Activated T-cell treated with anti-CD3 and anti-CD28 coated beads, Interleukin-2, amount 50 U/mL, for 72 hours (primary cell): Measurements from ENCODE around the gene BAAT. TPM values are rescaled to one million over a fixed set of nuclear protein-coding genes. Genes with fewer than 3 reads are reported as not detected.

Source experiments
- ATAC-seq, 2 donors: fragments of 150-1000 bp; cut with Tn5 transposase; replicated peaks in 1 of 2; 2 replicates each; pipeline ENCODE4 v1.10.0; 2021; ENCODE audit warnings: moderate library complexity in 2 of 2, mild to moderate bottlenecking in 1 of 2
- DNase-seq, 2 donors: peaks; one replicate each; pipeline ENCODE4 v3.0.0; 2021 to 2022; ENCODE audit warnings: mixed read lengths in 1 of 2
- H3K27ac Mint-ChIP-seq: one replicate; pipeline ENCODE4 v1.8.0; 2022; ENCODE audit warnings: mild to moderate bottlenecking, moderate library complexity, mixed read lengths
- H3K27me3 Mint-ChIP-seq: one replicate; pipeline ENCODE4 v1.8.0; 2022; ENCODE audit warnings: low read depth, mixed read lengths
- H3K36me3 Mint-ChIP-seq, 2 donors: one replicate each; pipeline ENCODE4 v1.8.0; 2022; ENCODE audit warnings: mixed read lengths in 2 of 2, mild to moderate bottlenecking in 1 of 2; ENCODE audit not compliant: insufficient read depth in 2 of 2
- H3K4me1 Mint-ChIP-seq: one replicate; pipeline ENCODE4 v1.8.0; 2022; ENCODE audit warnings: low read depth, mixed read lengths
- H3K4me3 Mint-ChIP-seq, 2 donors: one replicate each; pipeline ENCODE4 v1.8.0; 2022; ENCODE audit warnings: mild to moderate bottlenecking in 2 of 2, mixed read lengths in 2 of 2, moderate library complexity in 2 of 2
- H3K9me3 Mint-ChIP-seq, 2 donors: one replicate each; pipeline ENCODE4 v1.8.0; 2022; ENCODE audit warnings: mixed read lengths in 2 of 2
- total RNA-seq, 2 donors: library from RNA; stranded (reverse); gene quantifications; one replicate each; pipeline ENCODE4 v1.2.3, GENCODE V29; 2022

BAAT gene
- total RNA-seq, 2 donors from 2014 or later: 0.19 to 0.24 TPM

DNA sequence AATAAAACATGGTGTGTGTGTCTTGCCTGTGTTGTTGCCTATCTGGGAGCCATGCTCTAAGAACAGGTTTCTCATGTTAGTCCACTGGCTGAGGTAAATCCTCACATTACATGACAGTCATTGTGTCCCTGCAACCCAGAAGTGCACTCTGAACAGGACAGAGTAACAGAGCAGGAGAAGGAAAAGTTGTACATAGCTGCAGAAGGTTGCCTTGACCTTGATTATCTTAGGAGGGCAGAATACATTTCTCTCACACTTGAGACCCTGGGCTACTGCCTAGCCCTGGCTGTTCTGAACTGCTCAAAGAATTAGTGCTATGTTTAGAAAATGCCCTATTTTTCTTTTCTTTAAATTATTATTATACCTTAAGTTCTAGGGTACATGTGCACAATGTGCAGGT lies 30.8 kb upstream of the BAAT start:
- peaks cover 27 to 39% of the 10 kb centered on the region in 2 donors for H3K9me3 Mint-ChIP-seq

DNA sequence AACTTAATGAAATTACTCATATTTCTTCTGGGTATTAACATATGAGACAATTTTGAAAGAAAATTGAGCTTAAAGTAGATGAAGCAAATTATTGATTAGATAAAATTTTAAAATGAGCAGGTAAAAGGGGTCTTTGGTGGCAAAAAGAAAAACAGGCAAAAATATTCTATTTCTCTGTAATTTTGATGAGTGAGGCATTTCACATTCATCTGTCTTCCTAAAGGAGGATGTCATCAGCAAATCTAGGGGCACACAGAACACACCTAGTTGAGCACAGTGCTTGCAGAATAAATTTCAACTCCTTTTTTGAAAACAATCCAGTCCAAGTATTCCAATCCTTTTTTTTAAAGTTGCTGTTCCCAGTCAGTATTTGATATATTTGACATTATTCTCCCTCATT lies 30.0 kb upstream of the BAAT start:
- H3K27me3 Mint-ChIP-seq: no peaks in the 10 kb centered on the region
- no peak overlapping the region for H3K27ac Mint-ChIP-seq
- ATAC-seq (no peak), DNase-seq (no peak)
- peaks cover 36 to 44% of the 10 kb centered on the region in 2 donors for H3K36me3 Mint-ChIP-seq
- H3K4me3 Mint-ChIP-seq: no peak overlapping the region
- H3K9me3 Mint-ChIP-seq: peaks cover 27 to 39% of the 10 kb centered on the region in 2 donors
- peaks cover 6% of the 10 kb centered on the region for H3K4me1 Mint-ChIP-seq

More for the DNA sequence above, 30.8 kb upstream of the BAAT start:
- peaks cover 6% of the 10 kb centered on the region for H3K4me1 Mint-ChIP-seq
- no peak overlapping the region for H3K27ac Mint-ChIP-seq
- H3K36me3 Mint-ChIP-seq: peaks cover 34 to 39% of the 10 kb centered on the region in 2 donors
- H3K27me3 Mint-ChIP-seq: no peaks in the 10 kb centered on the region
- ATAC-seq (no peak), DNase-seq (no peak)
- H3K4me3 Mint-ChIP-seq: no peak overlapping the region

DNA sequence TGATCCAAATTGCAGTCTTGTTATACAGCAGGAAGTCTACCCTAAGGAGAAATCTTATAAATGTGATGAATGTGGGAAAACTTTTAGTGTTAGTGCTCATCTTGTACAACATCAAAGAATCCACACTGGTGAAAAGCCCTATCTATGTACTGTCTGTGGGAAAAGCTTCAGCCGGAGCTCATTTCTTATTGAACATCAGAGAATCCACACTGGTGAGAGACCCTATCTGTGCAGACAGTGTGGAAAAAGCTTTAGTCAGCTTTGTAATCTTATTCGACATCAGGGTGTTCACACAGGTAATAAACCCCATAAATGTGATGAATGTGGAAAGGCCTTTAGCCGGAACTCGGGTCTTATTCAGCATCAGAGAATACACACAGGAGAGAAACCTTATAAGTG lies 24.3 kb upstream of the BAAT start:
- Mint-ChIP-seq H3K27ac (no peak overlapping the region), H3K4me3 (no peak overlapping the region), H3K9me3 (peaks cover 30 to 42% of the 10 kb centered on the region in 2 donors), H3K36me3 (peaks cover 53 to 86% of the 10 kb centered on the region in 2 donors), H3K27me3 (no peaks in the 10 kb centered on the region), H3K4me1 (no peaks in the 10 kb centered on the region)
- DNase-seq (no peak), ATAC-seq (no peak)

DNA sequence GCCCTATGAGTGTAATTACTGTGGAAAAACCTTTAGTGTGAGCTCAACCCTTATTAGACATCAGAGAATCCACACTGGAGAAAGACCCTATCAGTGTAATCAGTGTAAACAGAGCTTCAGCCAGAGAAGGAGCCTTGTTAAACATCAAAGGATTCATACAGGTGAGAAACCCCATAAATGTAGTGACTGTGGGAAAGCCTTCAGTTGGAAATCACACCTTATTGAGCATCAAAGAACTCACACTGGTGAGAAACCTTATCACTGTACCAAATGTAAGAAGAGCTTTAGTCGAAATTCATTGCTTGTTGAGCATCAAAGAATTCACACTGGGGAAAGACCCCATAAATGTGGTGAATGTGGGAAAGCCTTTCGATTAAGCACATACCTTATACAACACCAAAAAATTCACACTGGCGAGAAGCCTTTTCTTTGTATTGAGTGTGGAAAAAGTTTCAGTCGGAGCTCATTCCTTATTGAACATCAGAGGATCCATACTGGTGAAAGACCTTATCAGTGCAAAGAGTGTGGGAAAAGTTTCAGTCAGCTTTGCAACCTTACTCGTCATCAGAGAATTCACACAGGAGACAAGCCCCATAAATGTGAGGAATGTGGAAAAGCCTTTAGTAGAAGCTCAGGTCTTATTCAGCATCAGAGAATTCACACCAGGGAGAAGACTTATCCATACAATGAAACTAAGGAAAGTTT lies 23.7 kb upstream of the BAAT start:
- no peak overlapping the region for H3K4me3 Mint-ChIP-seq
- no peak for ATAC-seq

DNA sequence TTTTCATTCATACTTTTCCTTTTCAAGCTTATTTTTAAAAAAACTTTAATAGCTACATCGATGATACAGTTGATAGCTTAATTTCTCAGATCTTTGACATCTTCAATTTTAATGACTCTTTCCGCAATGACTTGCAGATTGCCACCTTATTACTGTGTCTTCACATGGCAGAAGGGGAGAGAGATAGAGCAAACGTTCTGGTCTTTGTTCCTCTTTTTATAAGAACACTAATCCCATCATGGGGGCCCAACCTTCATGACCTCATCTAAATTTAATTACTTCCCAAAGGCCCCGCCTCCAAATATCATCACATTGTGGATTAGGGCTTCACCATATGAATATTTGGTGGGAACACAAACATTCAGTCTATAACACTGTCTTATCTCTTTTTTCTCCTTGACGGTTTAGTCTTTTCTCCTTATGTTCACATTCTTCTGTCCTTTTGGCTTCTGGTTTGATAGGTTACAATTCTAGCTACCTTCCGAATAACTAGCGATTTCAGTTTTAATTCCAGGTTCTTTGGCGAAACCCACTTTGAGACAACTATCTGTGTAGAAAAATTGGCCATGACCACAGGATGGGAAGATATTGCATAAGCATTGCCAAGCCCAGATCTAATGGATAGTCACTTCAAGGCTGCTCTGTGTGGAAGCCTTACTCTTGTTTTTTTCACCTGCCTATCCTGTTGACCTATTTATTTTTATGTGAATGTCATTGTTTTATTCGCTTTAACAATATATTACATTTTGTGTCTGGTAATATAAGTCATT lies 18.9 kb upstream of the BAAT start:
- Mint-ChIP-seq H3K27me3 (no peaks in the 10 kb centered on the region), H3K36me3 (peaks cover 59 to 84% of the 10 kb centered on the region in 2 donors), H3K27ac (peak overlapping the region; percentile 12), H3K4me1 (peaks cover 42% of the 10 kb centered on the region), H3K9me3 (peaks cover 20 to 30% of the 10 kb centered on the region in 2 donors), H3K4me3 (no peak overlapping the region)
- ATAC-seq (no peak), DNase-seq (no peak)

More for the DNA sequence above, 23.7 kb upstream of the BAAT start:
- Mint-ChIP-seq H3K27me3 (no peaks in the 10 kb centered on the region), H3K4me1 (peaks cover 5% of the 10 kb centered on the region), H3K36me3 (peaks cover 53 to 87% of the 10 kb centered on the region in 2 donors), H3K9me3 (peaks cover 31 to 41% of the 10 kb centered on the region in 2 donors), H3K27ac (no peak overlapping the region)
- no peak for DNase-seq

DNA sequence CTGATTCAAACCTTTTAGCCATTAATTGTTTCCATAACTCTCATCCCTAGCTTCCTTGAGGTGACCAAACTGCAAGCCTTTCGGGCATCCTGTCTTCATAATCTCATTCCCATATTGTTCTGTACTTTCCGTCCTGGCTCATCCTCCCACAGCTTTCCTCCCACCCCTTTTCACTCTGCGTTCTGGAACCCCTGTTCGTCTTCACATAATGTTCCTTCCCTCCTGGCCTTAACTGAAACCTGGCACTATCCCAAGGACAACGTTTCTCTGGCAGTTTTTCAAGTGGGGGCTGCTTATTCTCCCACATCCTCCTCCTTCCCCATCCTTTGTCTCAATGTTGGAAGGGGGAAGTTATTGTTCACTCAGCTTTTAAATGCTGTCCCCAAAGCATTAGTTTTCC lies 15.3 kb upstream of the BAAT start:
- Mint-ChIP-seq H3K27me3 (no peaks in the 10 kb centered on the region), H3K27ac (peak overlapping the region; percentile 81), H3K9me3 (peaks cover 11 to 17% of the 10 kb centered on the region in 2 donors), H3K36me3 (peaks cover 45 to 70% of the 10 kb centered on the region in 2 donors), H3K4me3 (peak overlapping the region; percentile 90 to 99), H3K4me1 (peaks cover 66% of the 10 kb centered on the region)
- ATAC-seq (no peak), DNase-seq (no peak)

DNA sequence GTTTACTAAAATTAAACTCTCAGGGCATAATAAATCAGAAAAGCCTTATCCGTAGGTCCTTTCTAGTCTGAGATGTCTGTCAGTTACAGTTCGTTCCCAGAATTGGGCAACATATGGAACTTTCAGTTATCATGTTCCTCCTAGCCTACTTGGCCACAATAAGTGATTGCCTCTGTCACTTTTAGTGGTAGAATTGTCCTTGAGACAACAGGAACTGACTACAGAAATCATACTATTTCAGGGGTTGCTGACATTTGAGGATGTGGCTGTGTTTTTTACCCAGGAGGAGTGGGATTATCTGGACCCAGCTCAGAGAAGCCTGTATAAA lies 14.8 kb upstream of the BAAT start:
- ATAC-seq (no peak), DNase-seq (no peak)
- no peaks in the 10 kb centered on the region for H3K27me3 Mint-ChIP-seq
- H3K4me1 Mint-ChIP-seq: peaks cover 70% of the 10 kb centered on the region
- peaks cover 43 to 70% of the 10 kb centered on the region in 2 donors for H3K36me3 Mint-ChIP-seq
- peaks cover 10 to 14% of the 10 kb centered on the region in 2 donors for H3K9me3 Mint-ChIP-seq
- H3K4me3 Mint-ChIP-seq: peak overlapping the region; percentile 90 to 99
- peak overlapping the region; percentile 81 for H3K27ac Mint-ChIP-seq

DNA sequence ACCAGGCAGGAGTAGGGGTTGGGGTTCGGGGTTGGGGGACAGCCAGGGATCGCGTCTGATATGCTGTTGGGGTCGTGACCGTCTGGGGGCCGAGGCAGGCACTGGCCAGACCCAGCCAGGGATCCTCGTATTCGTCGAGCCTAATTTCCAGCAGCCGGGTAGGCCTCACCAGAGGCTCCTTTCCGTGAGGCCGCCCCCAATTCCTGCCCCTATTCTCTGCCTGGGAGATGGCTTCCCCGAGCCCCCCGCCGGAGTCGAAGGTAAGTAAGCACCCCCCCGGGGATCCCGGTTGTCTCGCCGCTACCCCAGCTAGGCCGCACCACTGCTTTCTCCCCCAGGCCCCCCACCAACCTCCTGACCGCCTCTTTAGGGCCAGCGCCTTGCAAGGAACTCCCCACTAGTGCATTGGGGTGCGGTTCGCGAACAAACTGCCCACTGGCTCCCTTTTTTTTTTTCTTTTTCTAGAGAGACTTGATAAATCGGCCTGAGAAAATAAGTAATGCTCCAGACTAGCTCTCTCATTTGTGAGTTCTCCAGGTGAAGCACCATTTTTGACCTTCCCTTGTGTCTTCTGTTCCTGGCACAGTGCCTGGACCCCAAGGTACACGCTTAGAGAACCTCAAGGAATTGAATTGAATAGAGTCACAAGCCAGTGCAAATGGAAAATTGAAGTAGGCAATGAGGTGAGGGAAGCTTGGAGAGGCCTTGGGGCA lies 14.3 kb upstream of the BAAT start:
- Mint-ChIP-seq H3K4me3 (peak overlapping the region; percentile 90 to 99), H3K4me1 (peaks cover 74% of the 10 kb centered on the region), H3K27ac (peak overlapping the region; percentile 99), H3K9me3 (peaks cover 13 to 17% of the 10 kb centered on the region in 2 donors), H3K36me3 (peaks cover 47 to 70% of the 10 kb centered on the region in 2 donors), H3K27me3 (no peaks in the 10 kb centered on the region)
- ATAC-seq: peak in 1 of 2 donors; percentile 19
- DNase-seq: peak in 1 of 2 donors; percentile 4

DNA sequence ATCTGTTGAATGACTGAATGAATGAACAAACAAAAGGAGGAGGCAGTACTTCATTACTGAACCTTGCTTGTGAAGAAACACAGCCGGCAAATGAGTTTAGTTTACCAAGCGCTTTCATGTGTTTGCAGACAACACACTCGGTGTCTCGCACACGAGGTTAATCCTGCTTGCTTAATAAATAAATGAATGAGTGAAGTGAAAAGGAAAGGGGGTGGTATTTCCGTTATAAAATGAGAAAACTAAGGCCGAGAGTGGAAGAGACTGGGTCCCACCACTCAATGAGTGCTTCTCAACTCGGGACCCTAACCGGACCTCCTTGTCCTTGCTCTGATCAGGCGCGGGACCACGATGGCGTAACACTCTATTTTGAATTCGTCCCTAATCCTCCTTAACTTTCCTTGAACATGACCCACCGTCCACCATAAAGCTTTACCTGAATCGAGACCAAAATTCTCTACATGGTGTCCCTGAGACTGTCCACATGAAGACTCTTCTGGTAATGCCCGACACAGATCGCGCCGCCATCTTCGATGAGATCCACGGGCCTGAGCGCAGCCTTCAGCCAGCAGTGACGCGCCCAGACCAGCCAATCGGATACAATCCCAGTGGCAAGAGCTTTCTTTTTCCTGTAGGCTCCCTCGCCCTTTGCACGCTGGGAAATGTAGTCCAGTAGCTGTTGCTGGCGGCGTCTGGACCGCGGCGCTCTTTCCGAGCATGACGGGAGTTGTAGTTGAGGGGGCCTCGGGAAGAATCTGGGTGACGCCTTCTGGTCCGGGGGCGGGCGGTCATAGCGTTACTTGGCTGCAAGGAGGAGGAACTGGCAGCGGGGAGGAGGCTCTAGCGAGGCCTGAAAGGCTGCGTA lies 13.5 kb upstream of the BAAT start, which contains the start of the genes MRPL50 and ZNF189:
TSS of gene MRPL50 (minus strand) at position 551 of the 862 bp plus-strand sequence. CDS start at position 525, 26 bp downstream.
TSS of gene ZNF189 (plus strand) at position 784 of the 862 bp plus-strand sequence. CDS start 306 bp downstream, outside the sequence.
- peak within 1 kb of the TSS; percentile 99 for H3K27ac Mint-ChIP-seq
- ATAC-seq: peak; percentile 96 to 97

DNA sequence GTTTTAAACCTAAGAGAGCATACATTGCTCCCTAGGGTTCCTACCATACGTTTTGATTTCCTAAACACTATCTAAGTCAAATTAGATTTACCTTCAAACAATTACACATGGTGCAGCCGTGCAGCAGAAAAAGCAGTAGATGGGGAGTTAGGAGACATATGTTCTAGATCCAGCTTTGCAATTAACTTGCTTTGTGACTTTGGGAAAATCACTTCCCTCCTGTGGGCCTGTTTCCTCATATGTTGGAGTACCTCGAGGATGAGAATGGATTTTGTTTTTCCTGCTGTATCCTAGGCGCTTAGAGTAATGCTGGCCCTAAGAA lies 12.9 kb upstream of the BAAT start:
- ATAC-seq (no peak), DNase-seq (no peak)
- Mint-ChIP-seq H3K27ac (peak overlapping the region; percentile 99), H3K9me3 (peaks cover 14% of the 10 kb centered on the region in 2 donors), H3K4me3 (peak overlapping the region; percentile 90 to 99), H3K36me3 (peaks cover 43 to 70% of the 10 kb centered on the region in 2 donors), H3K27me3 (no peaks in the 10 kb centered on the region), H3K4me1 (peaks cover 66% of the 10 kb centered on the region)

More for the DNA sequence above, 13.5 kb upstream of the BAAT start, which contains the start of the genes MRPL50 and ZNF189:
- Mint-ChIP-seq H3K27me3 (no peaks in the 10 kb centered on the region), H3K9me3 (peaks cover 10 to 14% of the 10 kb centered on the region in 2 donors), H3K36me3 (peaks cover 43 to 70% of the 10 kb centered on the region in 2 donors), H3K4me3 (peak within 1 kb of the TSS; percentile 90 to 99), H3K4me1 (peaks cover 67% of the 10 kb centered on the region)
- peak; percentile 95 to 96 for DNase-seq

DNA sequence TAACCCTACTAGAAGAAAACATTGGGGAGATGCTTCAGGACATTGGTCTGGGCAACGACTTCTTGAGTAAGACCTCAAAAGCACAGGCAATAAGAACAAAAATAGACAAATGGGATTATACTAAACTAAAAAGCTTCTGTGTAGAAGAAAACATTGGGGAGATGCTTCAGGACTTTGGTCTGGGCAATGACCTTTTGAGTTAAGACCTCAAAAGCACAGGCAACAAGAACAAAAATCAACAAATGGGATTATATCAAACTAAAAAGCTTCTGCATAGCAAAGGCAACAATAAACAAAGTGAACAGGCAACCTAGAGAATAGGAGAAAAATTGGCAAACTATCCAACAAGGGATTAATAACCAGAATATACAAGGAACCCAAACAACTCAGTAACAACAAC lies 9.9 kb upstream of the BAAT start:
- DNase-seq (no peak), ATAC-seq (no peak)
- Mint-ChIP-seq H3K27me3 (no peaks in the 10 kb centered on the region), H3K27ac (peak overlapping the region; percentile 43), H3K4me3 (peak overlapping the region in 1 of 2 donors; percentile 17), H3K36me3 (peaks cover 32 to 66% of the 10 kb centered on the region in 2 donors), H3K4me1 (peaks cover 54% of the 10 kb centered on the region), H3K9me3 (peaks cover 17 to 19% of the 10 kb centered on the region in 2 donors)

DNA sequence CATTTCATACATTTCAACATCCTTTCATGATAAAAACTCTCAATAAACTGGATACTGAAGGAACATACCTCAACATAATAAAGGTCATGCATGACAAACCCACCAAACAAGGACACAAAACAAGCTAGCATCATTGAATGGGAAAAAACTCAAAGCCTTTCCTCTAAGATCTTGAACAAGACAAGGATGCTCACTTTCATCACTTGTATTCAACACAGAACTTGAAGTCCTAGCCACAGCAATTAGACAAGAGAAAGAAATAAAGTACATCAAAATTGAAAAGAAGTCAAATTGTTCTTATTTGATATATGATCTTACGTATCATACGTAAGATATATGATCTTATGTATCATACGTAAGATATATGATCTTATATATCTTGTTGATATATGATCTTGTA lies 8.3 kb upstream of the BAAT start:
- H3K27ac Mint-ChIP-seq: no peak overlapping the region
- peaks cover 28 to 69% of the 10 kb centered on the region in 2 donors for H3K36me3 Mint-ChIP-seq
- H3K9me3 Mint-ChIP-seq: peaks cover 17 to 19% of the 10 kb centered on the region in 2 donors
- H3K4me1 Mint-ChIP-seq: peaks cover 54% of the 10 kb centered on the region
- DNase-seq (no peak), ATAC-seq (no peak)
- peak overlapping the region in 1 of 2 donors; percentile 6 for H3K4me3 Mint-ChIP-seq
- no peaks in the 10 kb centered on the region for H3K27me3 Mint-ChIP-seq
